ENCODE data around the gene SORCS2.

SORCS2 gene

DNA sequence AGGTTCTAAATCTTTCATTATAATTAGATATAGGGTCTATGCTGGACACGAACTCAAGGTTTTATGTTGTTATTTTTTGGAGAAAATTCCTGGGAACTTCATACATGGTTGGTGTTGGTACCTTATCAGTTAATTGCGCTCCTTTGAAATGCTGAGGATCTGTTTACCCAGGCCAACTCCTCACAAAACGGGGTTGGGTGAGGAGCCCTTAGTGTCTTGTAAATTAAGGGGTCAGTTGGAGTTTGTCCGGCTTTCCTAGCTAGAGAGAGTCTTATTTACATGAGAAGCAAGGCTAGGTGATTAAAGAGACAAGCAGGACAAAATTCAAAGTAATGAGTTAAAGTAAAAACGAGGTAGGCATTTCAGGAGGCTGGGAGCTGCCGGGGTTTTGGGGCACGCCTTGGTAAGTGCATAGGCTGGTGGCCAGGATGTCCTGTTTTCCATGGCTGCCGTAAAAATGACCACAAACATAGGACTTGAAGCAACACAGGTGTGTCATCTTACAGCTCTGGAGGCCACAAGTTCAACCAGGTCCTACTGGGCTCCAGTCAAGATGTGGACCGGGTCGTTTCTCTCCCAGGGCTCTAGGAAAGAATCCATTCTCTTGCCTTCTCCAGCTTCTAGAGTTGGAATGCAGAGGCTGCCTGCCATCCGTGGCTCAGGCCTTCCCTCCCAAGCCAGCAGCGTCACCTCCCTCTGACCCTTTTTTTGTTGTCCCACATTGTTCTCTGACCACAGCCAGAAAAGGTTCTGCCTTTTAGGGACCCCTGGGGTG, 222.6 kb downstream of the SORCS2 start:
- TF ChIP-seq CTCF (conservative IDR thresholded peaks at IDR 0.05; ENCODE audit: low read length), result no peak
- no peak overlapping the region for H3K4me3 ChIP-seq (ENCODE audit: low read length)

GRCh38 chr4:7415927-7416686, 223.8 kb downstream of the SORCS2 start:
- no peak for TF ChIP-seq CTCF (conservative IDR thresholded peaks at IDR 0.05; ENCODE audit: low read length)
- no peak overlapping the region for H3K4me3 ChIP-seq (ENCODE audit: low read length)
- no peak for DNase-seq (ENCODE audit: low read depth)

More for the DNA sequence above, 222.6 kb downstream of the SORCS2 start:
- DNase-seq (ENCODE audit: low read depth), result no peak

GRCh38 chr4:7416745-7417432, 224.6 kb downstream of the SORCS2 start:
- H3K4me3 ChIP-seq (ENCODE audit: low read length), result no peak overlapping the region
- no peak for TF ChIP-seq CTCF (conservative IDR thresholded peaks at IDR 0.05; ENCODE audit: low read length)
- DNase-seq (ENCODE audit: low read depth), result no peak

DNA sequence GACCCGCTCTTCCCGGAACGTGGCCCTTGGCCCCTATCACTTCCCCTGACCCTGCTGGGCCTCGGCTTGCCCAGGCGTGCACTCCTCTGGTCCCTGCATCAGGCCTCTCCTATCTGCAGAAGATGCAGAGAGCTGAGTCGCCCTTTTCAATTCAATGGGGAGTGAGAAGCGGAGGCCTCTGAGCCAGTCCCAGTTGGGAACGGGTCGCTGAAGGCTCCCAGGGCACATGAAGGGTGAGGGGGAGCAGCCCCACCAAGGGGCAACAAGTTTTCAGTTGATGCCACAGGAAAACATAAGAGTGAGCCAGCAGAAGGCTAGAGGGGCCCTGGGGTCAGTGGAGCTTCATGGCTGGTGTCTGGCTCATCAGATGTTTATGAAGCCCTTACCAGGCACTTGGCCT, 225.3 kb downstream of the SORCS2 start:
- no peak for TF ChIP-seq CTCF (conservative IDR thresholded peaks at IDR 0.05; ENCODE audit: low read length)
- no peak for DNase-seq (ENCODE audit: low read depth)
- no peak overlapping the region for H3K4me3 ChIP-seq (ENCODE audit: low read length)

DNA sequence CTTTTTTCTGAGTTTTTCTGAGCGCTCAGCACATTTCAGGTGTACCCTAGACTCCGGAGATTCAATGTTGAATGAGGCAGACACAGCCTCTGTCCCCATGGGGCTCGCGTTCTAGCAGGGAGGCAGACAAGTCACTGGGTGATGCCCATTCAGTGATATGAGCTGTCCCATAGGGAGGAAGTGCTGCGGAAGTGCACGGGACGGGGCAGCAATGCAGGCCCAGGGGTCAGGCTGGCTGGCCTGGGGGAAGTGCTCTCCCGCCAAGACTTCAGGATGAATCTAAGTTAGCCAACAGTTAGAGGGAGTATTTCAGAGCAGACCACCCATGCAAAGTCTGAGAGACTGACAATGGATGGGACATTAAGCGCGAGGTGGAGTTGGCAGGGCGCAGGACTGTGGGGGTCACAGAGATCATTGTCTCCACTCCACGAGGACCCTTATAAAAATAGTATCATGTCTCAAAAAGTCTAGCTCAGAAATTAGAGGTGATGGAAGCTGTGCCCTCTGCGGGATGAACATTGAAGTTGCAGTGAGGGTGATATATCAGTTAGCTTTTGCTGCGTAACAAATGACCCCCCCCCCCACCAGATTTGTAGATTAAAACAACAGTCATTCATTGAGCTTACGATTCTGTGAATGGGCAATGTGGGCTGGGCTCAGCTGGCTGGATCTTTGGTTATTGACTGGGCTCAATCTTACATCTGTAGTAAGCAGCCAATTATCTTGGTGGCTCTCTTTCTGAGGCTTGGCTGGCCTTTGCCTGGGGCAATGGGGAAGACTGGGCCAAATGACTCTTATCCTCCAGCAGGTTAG, 226.0 kb downstream of the SORCS2 start:
- DNase-seq (ENCODE audit: low read depth), result no peak
- no peak for TF ChIP-seq CTCF (conservative IDR thresholded peaks at IDR 0.05; ENCODE audit: low read length)
- no peak overlapping the region for H3K4me3 ChIP-seq (ENCODE audit: low read length)

DNA sequence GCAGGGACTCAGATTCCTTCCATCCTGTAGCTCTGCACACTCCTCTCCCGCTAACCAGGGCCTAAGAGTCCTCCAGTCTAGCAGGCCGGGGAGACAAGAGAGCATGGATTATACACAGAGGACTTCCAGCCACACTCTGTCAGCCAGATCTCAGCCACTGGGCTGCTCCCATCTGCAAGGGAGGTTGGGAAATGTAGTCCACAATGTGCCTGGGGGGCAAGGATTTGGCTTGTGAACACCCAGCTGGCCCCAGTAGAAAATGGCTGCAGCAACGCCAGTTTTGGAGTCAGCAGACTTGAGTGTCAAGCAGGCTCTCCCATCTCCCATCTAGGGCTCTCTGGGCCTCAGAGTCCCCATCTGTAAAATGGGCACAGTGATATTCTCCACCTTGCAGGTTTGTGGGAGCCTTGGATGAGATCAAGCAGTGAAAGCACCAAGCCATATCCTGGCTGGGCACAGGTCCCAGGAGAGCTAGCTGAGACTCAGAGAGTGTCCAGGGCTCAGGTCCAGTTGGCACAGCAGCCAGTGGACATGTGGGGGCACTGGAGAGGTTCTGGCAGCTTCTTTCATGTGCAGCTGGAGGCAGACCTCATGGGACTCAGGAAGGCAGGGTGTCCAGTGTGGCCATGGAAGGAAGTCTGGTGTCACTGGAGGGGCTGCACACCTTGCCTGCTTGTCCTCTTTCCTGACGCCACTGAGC, 227.8 kb downstream of the SORCS2 start:
- no peak overlapping the region for H3K4me3 ChIP-seq (ENCODE audit: low read length)
- TF ChIP-seq CTCF (conservative IDR thresholded peaks at IDR 0.05; ENCODE audit: low read length), result no peak
- DNase-seq (ENCODE audit: low read depth), result no peak

Measured in AG10803 (cell line).